KOPT-K1 (cell line): ENCODE measurements around the gene PPP2R3A.
"Not testable (repeated sequence)": the region's sequence is repeated elsewhere in the genome, so short reads cannot be mapped to it uniquely, and the experiment has no call there.

ENCODE experiments used
- H3K27ac ChIP-seq: fragments of 200-600 bp; sonication (generic); 2 replicates; pipeline ENCODE4 v1.5.1; 2016; ENCODE audit warnings: antibody characterized with exemption, mild to moderate bottlenecking, low read depth, low read length; ENCODE audit not compliant: poor library complexity, severe bottlenecking
- H3K36me3 ChIP-seq: fragments of 200-600 bp; sonication (generic); 2 replicates; pipeline ENCODE4 v1.5.1; 2017; ENCODE audit warnings: antibody characterized with exemption, mild to moderate bottlenecking, low read length, moderate library complexity; ENCODE audit not compliant: insufficient read depth
- H3K9me3 ChIP-seq: fragments of 200-600 bp; sonication (generic); 2 replicates; pipeline ENCODE4 v1.5.1; 2017; ENCODE audit warnings: antibody characterized with exemption, low read length, mild to moderate bottlenecking; ENCODE audit not compliant: insufficient read depth, poor library complexity, severe bottlenecking

PPP2R3A gene

GRCh38 chr3:136166507-136166906 lies 201.0 kb downstream of the PPP2R3A start:
- Histone ChIP-seq H3K9me3 (no peaks in the 10 kb centered on the region), H3K27ac (no peak overlapping the region), H3K36me3 (peaks cover 16% of the 10 kb centered on the region)

DNA sequence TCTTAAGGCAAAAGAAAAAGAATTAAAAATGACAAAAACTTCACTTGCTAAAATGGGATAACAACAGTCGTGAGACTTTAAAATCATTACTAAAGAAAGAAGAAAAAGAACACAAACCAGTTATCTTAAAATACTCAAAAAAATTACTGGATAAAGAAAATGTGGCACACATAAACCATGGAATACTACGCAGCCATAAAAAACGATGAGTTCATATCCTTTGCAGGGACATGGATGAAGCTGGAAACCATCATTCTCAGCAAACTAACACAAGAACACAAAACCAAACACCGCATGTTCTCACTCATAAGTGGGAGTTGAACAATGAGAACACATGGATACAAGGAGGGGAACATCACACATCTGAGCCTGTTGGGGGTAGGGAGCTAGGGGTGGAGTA lies 202.7 kb downstream of the PPP2R3A start:
- peaks cover 15% of the 10 kb centered on the region; the same call in 1 of the 2 replicates for H3K36me3 ChIP-seq
- not testable (repeated sequence) for H3K27ac ChIP-seq, H3K9me3 ChIP-seq

- H3K9me3 ChIP-seq, result no peaks in the 10 kb centered on the region
- no peak overlapping the region for H3K27ac ChIP-seq
- peaks cover 21% of the 10 kb centered on the region; the same call in 1 of the 2 replicates for H3K36me3 ChIP-seq
Observed at GRCh38 chr3:136171097-136171542, 205.6 kb downstream of the PPP2R3A start.

GRCh38 chr3:136173939-136174490 lies 208.5 kb downstream of the PPP2R3A start:
- Histone ChIP-seq H3K36me3 (peaks cover 21% of the 10 kb centered on the region; the same call in 1 of the 2 replicates), H3K27ac (no peak overlapping the region), H3K9me3 (no peaks in the 10 kb centered on the region)

- Histone ChIP-seq H3K36me3 (peaks cover 6% of the 10 kb centered on the region; the same call in 1 of the 2 replicates), H3K27ac (no peak overlapping the region), H3K9me3 (no peaks in the 10 kb centered on the region)
Observed at GRCh38 chr3:136177876-136178275, 212.3 kb downstream of the PPP2R3A start.

DNA sequence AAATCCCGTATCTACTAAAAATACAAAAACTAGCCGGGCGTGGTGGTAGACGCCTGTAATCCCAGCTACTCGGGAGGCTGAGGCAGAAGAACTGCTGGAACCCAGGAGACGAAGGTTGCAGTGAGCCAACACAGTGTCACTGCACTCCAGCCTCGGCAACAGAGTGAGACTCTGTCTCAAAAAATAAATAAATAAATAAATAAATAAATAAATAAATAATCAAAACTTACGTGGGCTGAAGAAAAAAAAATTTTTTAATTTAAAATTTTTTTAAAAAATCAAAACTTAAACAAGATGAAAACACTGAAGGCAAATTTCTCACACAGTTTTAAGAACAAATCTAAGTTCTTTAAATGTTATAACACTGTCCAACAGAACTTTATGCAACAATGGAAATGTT lies 216.2 kb downstream of the PPP2R3A start:
- Histone ChIP-seq H3K36me3 (peaks cover 5% of the 10 kb centered on the region; the same call in 1 of the 2 replicates), H3K9me3 (no peaks in the 10 kb centered on the region), H3K27ac (no peak overlapping the region)

DNA sequence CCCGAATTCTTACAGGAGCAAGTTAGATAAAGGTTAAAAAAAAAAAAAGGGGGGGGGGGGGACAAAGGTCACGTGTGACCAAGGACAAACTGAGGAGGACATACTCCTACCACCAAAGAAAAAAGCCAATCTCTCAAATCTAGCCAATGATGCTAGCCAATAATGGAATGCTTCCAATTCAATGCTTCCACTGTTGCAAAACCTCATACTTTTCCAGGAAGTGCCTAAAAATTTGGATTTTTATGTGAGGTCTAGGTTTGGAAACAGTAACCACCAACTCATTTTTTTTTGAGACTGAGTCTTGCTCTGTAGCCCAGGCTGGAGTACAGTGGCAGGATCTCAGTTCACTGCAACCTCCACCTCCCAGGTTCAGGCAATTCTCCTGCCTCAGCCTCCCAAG lies 219.2 kb downstream of the PPP2R3A start:
- Histone ChIP-seq H3K27ac (no peak overlapping the region), H3K36me3 (peaks cover 15% of the 10 kb centered on the region), H3K9me3 (no peaks in the 10 kb centered on the region)

- H3K36me3 ChIP-seq, result peaks cover 28% of the 10 kb centered on the region
- H3K9me3 ChIP-seq, result no peaks in the 10 kb centered on the region
- peak overlapping the region; percentile 18 for H3K27ac ChIP-seq
Observed at GRCh38 chr3:136186344-136186743, 220.8 kb downstream of the PPP2R3A start.

- H3K36me3 ChIP-seq, result peaks cover 33% of the 10 kb centered on the region
- no peaks in the 10 kb centered on the region for H3K9me3 ChIP-seq
- H3K27ac ChIP-seq, result no peak overlapping the region
Observed at GRCh38 chr3:136186846-136187245, 221.3 kb downstream of the PPP2R3A start.

DNA sequence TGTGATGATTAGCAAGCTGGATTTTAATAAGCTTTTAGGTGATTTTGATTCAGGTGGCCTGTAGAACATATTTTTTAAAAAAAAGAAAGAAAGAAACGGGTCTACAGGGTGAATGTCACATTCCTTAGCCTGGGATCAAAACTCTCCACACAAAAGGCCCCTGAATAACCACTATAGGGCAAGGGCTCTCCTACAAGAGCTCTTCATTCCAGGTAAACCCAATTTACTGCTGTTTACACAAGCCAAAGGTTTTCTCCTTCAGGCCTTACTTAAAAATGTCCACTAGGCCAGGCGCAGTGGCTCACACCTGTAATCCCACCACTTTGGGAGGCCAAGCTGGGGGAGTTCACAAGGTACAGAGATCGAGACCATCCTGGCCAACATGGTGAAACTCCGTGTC lies 222.3 kb downstream of the PPP2R3A start:
- H3K9me3 ChIP-seq, result no peaks in the 10 kb centered on the region
- H3K27ac ChIP-seq, result peak overlapping the region; percentile 7
- peaks cover 38% of the 10 kb centered on the region for H3K36me3 ChIP-seq

DNA sequence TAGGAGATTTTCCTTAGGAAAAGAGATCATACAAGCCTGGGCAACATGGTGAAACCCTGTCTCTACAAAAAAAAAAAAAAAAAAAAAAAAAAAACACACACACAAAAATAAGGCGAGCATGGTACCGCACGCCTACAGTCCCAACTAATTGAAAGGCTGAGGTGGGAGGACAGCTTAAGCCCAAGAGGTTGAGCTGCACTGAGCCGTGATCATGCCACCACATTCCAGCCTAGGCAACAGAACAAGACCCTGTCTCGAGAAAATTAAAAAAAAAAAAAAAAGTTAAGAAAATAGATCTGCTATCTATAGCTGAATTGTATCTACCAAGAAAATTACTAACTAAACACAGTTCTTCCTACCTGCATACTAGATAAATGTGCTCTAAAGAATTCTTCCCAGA lies 223.5 kb downstream of the PPP2R3A start:
- Histone ChIP-seq H3K27ac (no peak overlapping the region), H3K36me3 (peaks cover 50% of the 10 kb centered on the region), H3K9me3 (no peaks in the 10 kb centered on the region)

DNA sequence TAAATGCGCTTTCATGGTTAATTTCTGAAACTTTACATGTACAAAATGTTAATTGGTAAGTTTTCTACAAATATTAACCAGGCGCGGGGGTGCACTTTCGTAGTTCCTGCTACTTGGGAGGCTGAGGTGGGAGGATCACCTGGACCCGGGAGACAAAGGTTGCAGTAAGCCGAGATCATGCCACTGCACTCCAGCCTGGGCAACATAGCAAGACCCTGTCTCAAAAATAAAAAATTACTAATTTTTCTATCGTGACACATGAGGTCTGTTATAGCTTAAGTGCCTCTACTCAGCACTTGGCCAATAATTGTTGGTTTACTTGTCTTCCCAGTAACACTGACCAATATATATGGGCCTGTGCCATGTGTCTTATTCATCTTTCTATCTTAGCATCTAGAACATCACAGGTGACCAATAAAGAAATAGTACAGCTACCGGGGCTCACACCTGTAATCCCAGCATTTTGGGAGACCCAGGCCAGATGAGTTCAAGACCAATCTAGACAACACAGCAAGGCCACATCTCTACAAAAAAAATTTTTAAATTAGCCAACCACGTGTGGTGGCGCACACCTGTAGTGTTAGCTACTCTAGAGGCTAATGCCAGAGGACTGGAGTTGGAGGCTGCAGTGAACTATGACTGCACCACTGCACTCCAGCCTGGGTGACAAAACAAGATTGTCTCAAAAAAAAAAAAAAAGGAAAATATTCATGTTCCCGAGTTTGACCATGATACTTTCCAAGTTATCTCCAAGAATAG lies 224.5 kb downstream of the PPP2R3A start:
- Histone ChIP-seq H3K9me3 (no peaks in the 10 kb centered on the region), H3K27ac (no peak overlapping the region), H3K36me3 (peaks cover 51% of the 10 kb centered on the region)

- peaks cover 54% of the 10 kb centered on the region for H3K36me3 ChIP-seq
Observed at GRCh38 chr3:136192195-136192594, 226.7 kb downstream of the PPP2R3A start.

DNA sequence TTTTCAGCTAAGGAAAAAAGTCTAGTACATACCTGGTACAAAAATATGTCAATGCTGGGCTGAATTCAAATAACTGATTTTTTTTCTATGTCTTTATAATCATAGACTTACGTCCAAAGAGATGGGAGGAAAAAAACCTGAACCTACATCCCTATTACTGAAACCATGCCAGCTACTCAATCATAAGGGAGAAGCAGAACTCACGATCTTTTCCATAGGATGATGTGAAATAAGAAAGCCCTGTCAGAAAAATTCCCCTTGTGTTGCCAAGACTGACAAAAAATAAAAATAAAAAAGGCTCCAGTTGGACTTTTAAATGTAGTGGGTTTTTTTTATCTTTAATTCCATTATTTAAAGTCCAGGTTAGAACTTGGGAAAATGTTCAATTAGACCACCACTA lies 227.3 kb downstream of the PPP2R3A start:
- Histone ChIP-seq H3K27ac (peak overlapping the region; percentile 99), H3K36me3 (peaks cover 53% of the 10 kb centered on the region), H3K9me3 (no peaks in the 10 kb centered on the region)

More at GRCh38 chr3:136192195-136192594, 226.7 kb downstream of the PPP2R3A start:
- H3K27ac ChIP-seq, result peak overlapping the region; percentile 99
- not testable (repeated sequence) for H3K9me3 ChIP-seq

GRCh38 chr3:136193278-136194054 lies 227.9 kb downstream of the PPP2R3A start:
- Histone ChIP-seq H3K9me3 (peaks cover 4% of the 10 kb centered on the region), H3K36me3 (peaks cover 47% of the 10 kb centered on the region), H3K27ac (peak overlapping the region; percentile 99)
